Cardiac septum (tissue), 1 donor: ENCODE results near the gene CCM2. TPM values are rescaled to one million over a fixed set of nuclear protein-coding genes. Genes with fewer than 3 reads are reported as not detected.
"Not testable (repeated sequence)": the region's sequence is repeated elsewhere in the genome, so short reads cannot be mapped to it uniquely, and the experiment has no call there.

Experiments
- DNase-seq: peaks from one replicate; pipeline ENCODE4 v3.0.0-alpha.2; 2020; ENCODE audit warnings: low spot score
- intact Hi-C: fragments of 100-400 bp; cut with DNase I; formaldehyde crosslinking; loops from one replicate; pipeline ENCODE4 v1.14.0; 2022
- total RNA-seq: library from RNA; stranded (reverse); fragmentation: NEBNext Ultra II Directional; extraction: Animal tissue kit (Norgen Biotek cat#: 25700); gene quantifications from one replicate; pipeline ENCODE4 v1.2.1, GENCODE V29; 2021
- donor health status: DM: no; HTN: no; CAD: no.

CCM2 gene
- total RNA-seq, 1 donor from 2014 or later, result 35.3 TPM

DNA sequence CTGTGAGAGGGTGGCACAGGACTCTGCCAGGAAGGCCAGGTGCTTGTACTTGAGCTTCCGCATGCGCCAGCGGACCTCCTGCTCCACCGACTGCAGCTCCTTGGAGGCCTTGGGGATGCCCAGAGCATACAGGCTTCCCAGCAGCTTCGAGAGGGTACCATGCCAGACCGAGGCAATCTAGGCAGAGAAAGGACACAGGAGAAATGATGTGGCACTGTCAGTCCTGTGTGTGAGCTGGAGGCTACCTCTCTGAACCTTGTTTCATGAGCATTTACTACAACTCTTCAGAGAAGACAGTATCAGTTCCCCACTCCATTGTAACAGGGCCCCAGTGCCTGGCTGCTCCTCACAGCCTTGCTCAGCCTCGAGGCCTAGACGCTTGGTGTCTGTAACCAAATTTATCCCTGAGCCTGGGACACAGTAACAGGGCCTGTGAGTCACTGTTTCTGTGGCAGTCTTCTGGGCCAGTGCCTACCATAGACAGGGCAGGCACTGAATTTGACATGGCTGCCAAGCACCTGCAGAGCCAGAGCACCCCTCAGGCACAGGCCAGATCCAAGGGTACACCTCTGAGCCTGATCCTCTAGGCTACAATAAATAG is 105.7 kb downstream of the CCM2 start:
- DNase-seq, result no peak
- intact Hi-C loops, result no loop called here

DNA sequence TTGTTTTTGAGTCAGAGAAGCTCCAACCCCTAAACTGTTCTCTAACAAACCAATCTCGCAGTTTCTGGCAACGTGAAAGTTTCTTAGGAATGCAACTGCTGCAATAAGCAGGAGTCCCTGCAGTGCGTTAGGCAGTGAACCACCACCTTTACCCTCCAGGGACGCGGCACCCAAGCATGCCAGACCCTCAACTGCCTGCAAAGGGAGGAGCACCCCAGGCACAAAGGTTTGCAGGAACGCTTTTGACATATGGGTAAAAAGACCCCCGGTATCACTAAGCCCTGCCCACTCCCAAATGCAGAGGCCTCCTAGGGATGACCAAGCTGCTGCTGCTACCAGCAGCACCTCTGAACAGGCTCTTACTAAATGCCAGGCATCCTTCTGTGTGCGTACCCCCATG is 106.8 kb downstream of the CCM2 start:
- intact Hi-C loops, result no loop called here
- no peak for DNase-seq

- DNase-seq, result no peak
- intact Hi-C loops, result no loop called here
These were observed 107.4 kb downstream of the CCM2 start for GRCh38 chr7:45107356-45107755.

- intact Hi-C loops, result no loop called here
- DNase-seq, result no peak
These were observed 108.9 kb downstream of the CCM2 start for GRCh38 chr7:45108863-45109262.

GRCh38 chr7:45111298-45112223 is 111.6 kb downstream of the CCM2 start, which contains the start of gene TBRG4:
TBRG4 (minus strand) TSS chr7:45111697; CDS start chr7:45109237, 2,460 bp downstream.
- intact Hi-C loops, result loop anchor here (1.0 kb wide), 1 partner anchor 112 kb away; no protein-coding TSS in a partner anchor
- peak; percentile 97 for DNase-seq

- DNase-seq, result no peak
- intact Hi-C loops, result no loop called here
These were observed 112.6 kb downstream of the CCM2 start for GRCh38 chr7:45112648-45113047.

DNA sequence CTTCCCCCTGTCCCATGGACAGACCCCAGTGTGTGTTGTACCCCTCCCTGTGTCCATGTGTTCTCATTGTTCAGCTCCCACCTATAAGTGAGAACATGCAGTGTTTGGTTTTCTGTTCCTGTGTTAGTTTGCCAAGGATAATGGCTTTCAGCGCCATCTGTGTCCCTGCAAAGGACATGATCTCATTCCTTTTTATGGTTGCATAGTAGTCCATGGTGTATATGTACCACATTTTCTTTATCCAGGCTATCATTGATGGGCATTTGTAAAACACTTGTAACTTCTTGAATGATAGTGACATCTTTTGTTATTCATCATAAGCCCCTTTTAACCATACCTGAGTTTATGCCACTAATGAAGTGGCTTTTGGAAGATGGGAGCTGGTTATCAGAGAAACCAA is 114.3 kb downstream of the CCM2 start:
- DNase-seq, intact Hi-C loops: not testable (repeated sequence)

DNA sequence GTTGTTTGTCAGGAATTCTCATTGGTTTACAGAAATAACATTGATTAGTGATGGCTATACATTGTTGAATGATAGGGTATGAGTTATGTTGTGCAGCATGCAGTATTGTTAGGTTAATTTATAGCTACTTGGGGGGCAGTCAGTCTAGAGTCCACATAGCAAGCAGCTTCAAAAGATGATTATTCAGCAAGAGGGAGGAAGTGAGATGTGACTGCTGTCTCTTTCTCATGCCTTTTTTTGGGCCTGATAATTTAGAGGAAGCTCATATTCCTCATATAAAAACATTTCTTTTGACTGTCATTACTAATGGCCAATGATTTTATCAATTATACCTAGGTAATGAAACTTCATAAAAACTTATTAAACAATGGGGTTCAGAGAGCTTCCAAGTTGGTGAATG is 114.9 kb downstream of the CCM2 start:
- intact Hi-C loops, result no loop called here

DNA sequence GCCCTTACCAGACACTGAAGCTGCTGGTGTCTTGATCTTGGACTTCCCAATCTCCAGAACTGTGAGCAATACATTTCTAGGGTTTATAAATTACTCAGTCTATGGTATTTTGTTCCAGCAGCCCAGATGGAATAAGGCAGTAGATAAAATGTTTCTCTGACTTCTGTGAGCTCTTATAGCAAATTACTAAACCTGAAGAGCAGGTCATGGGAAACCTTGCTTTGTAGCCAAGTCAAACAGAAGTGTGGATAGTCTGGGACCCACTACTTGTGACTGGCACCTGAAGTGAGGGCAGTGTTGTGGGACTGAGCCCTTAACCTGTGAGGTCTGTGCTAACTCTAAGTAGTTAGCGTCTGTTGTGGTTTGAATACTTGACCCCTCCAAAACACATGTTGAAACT is 116.0 kb downstream of the CCM2 start:
- no peak for DNase-seq
- intact Hi-C loops, result no loop called here

More for the DNA sequence above, 114.9 kb downstream of the CCM2 start:
- DNase-seq, result no peak

GRCh38 chr7:45117582-45117981 is 117.6 kb downstream of the CCM2 start:
- DNase-seq, result peak; percentile 47
- intact Hi-C loops, result no loop called here

- intact Hi-C loops, result no loop called here
- DNase-seq, result peak; percentile 27
These were observed 118.3 kb downstream of the CCM2 start for GRCh38 chr7:45118292-45118691.

DNA sequence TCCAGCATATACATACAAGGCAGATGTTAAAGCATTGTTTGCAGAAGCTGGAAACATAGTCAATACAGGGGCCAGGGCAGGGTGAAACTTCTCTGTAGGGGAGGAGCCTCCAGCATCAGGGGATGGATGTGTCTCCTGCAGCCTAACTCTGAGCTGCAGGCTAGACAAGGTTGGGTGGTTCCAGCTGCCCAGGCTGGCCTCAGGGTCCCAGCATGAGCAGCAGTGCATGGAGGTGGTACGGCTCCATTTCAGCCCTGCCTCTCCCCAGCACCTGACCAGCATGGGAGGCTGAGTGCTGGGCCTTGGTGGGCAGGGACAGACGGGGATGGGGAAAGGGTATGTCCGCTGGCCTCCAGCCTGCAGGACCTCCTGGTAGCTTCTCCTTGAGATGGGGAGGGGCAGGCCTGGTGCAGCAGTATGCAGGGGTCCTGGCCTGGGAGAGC is 118.9 kb downstream of the CCM2 start:
- peak; percentile 68 for DNase-seq
- intact Hi-C loops, result no loop called here

- intact Hi-C loops, result no loop called here
These were observed 119.5 kb downstream of the CCM2 start for GRCh38 chr7:45119550-45119949.

DNA sequence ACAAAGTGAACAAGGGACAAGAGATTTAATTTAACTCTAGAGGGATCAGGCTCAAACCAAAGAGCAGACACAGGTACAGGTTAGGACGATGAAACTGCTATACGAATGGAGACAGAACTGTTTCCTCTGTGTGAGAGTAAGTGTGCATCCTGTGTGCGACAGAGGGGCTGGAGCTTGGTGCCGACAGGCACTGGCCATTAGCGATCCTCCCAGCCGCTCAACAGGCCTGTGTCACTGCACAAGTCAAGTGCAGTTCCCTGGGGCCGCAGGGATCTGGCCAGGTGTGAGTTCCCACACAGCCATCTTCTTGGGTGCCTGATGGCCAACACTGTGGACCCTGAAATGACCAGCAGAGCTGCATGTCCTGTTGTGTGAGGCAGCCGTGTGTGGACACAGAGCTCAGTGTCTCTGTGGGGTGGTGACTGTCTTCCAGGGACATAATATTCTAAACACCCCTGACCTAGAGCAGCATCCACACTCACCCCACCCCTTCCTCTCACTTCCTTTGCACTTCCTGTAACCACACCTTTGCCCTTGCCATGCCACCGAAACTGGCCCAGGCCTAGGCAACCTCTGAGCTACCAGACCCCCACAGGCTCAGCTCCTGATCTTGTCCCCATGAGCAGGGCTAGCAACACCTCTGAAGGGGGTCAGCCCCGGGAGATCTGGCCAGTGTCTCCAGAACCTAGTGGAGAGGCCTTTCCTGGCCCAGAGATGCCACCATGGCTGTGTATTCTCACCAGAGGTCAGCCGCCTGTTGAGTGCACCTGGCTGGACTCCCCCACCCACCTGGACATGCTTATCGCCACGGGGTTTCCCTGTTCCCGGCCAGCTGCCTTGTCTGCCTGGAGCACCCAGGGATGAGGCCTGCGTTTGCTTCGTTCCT is 123.2 kb downstream of the CCM2 start:
- no peak for DNase-seq
- intact Hi-C loops, result no loop called here

More at GRCh38 chr7:45119550-45119949, 119.5 kb downstream of the CCM2 start:
- no peak for DNase-seq

DNA sequence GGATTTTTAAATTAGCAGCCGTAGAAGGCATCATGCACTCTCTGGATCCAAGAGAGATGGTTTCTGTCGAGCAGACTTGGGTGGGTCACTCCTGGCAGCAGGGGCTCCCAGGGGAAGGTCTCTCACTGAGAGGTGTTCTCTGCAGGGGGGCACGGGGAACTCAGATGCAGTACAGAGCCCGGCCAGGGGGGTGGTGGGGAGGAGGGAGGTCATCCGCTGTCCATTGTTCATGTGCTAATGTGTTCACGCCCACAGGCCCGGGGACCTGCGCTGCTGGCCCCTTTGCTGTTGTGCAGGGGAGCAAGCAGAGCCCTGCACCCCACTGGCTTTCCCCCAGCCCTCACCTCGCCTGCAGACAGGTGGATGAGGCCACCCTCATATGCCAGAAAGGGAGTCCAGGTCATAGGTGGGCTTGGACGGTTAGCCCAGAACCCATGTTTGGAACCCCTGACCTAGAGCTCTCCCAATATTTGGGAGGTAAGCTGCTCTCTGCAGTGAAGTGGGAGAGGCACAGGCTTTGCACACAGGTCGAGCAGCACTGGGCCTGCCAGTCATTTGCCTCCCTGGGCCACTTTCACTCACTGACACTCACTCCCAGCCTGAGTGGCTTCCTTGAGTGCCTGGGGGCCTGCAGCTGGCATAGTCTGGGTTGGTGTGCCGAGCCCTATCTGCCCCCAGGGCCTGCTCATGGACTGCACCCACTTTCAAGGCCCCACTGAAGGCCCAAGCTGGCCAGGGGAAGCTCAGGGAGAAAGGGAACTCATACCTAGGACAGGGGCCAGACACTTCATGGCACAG is 124.1 kb downstream of the CCM2 start:
- DNase-seq, result no peak
- intact Hi-C loops, result no loop called here

DNA sequence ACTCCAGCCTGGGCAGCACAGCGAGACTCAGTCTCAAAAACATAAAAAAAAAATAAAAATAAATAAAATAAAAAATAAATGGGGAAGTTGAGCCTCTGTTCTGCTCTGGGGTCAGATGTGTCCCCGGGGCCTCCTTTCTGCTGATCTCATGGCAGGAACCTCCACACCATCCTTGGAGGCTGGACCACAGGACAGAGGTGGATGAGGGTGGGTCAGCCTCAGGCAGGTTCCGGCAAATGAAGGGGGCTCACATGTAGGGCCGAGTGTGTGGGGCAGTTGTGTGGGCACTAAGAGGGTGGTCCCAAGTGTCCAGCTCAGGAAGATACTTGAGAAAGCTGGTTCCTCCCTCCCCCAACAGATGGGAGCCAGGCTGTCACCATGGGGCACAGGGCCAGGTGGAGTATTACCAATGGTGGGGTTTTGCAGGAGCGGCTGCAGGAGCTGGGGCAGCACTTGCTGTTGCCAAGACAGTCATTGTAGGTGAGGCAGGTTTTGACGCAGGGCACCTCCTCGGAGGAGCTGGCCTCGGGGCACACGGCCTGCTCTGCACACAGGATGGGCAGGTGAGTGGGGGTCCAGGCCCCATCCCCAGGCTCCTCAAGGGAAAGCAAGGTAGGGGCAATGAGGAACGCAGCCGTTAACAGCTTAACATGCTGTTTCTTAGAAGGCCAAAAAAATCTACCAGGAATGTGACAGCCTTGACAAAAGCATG is 125.3 kb downstream of the CCM2 start:
- no peak for DNase-seq
- intact Hi-C loops, result no loop called here
